ENCODE data around the gene HOXB8.
A peak's percentile ranks its signal among the peaks of the same experiment; 100 is the strongest.

The HOXB8 gene

GRCh38 chr17:48631693-48632578, 16.8 kb upstream of the HOXB8 start:
- in situ Hi-C loops (cut with MboI; ENCODE audit: low pct_unique_long_range_greater_than_20kb, low sequenced_read_pairs, unreplicated experiment) = no loop called here
- TF ChIP-seq CTCF (IDR thresholded peaks at IDR 0.05; ENCODE audit: extremely low read depth, insufficient read depth, missing control alignments) = peak; percentile 4
- peak; percentile 82 for DNase-seq (ENCODE audit: low spot score)

GRCh38 chr17:48630925-48631692, 16.0 kb upstream of the HOXB8 start:
- DNase-seq (ENCODE audit: low spot score) = no peak
- in situ Hi-C loops (cut with MboI; ENCODE audit: low pct_unique_long_range_greater_than_20kb, low sequenced_read_pairs, unreplicated experiment) = no loop called here
- no peak for TF ChIP-seq CTCF (IDR thresholded peaks at IDR 0.05; ENCODE audit: extremely low read depth, insufficient read depth, missing control alignments)

GRCh38 chr17:48630009-48630924, 15.2 kb upstream of the HOXB8 start:
- in situ Hi-C loops (cut with MboI; ENCODE audit: low pct_unique_long_range_greater_than_20kb, low sequenced_read_pairs, unreplicated experiment) = no loop called here
- no peak for TF ChIP-seq CTCF (IDR thresholded peaks at IDR 0.05; ENCODE audit: extremely low read depth, insufficient read depth, missing control alignments)
- DNase-seq (ENCODE audit: low spot score) = no peak

GRCh38 chr17:48629411-48629759, 14.3 kb upstream of the HOXB8 start:
- in situ Hi-C loops (cut with MboI; ENCODE audit: low pct_unique_long_range_greater_than_20kb, low sequenced_read_pairs, unreplicated experiment) = no loop called here
- no peak for DNase-seq (ENCODE audit: low spot score)
- TF ChIP-seq CTCF (IDR thresholded peaks at IDR 0.05; ENCODE audit: extremely low read depth, insufficient read depth, missing control alignments) = no peak

- DNase-seq (ENCODE audit: low spot score) = no peak
- no peak for TF ChIP-seq CTCF (IDR thresholded peaks at IDR 0.05; ENCODE audit: extremely low read depth, insufficient read depth, missing control alignments)
Measured at GRCh38 chr17:48628649-48629410, 13.7 kb upstream of the HOXB8 start.

More at GRCh38 chr17:48628649-48629410, 13.7 kb upstream of the HOXB8 start:
- in situ Hi-C loops (cut with MboI; ENCODE audit: low pct_unique_long_range_greater_than_20kb, low sequenced_read_pairs, unreplicated experiment) = no loop called here
